C4-2B (cell line): Measurements from ENCODE around the gene MESP1.

ENCODE experiments used
- ZFX ChIP-seq: fragments of 450-650 bp; IDR thresholded peaks from 2 replicates; pipeline ENCODE4 v1.6.1; 2017
- TF ChIP-seq, protein P1 (sequence below): fragments of 450-650 bp; conservative IDR thresholded peaks from 2 replicates; pipeline ENCODE4 v1.5.1; 2017; ENCODE audit warnings: mild to moderate bottlenecking

DNA sequence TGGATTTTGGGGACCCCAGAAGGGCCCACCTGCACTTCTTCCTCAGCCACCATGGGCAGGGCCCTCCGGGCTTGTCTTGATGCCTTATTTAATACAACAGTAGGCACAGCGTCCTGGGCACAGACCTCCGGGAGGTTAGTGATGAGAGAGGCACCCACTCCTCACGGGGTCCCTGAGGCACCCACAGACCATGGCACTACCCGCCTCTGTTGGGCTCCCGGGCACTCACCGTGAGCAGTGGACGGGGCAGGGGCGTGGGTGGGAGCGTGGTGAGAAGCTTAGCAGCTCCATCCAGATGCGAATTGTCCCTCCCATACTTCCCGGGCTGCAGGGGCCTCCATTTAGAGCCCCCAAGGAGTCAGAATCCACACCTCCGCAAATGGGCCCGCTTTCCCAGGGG is 24.8 kb upstream of the MESP1 start:
- TF ChIP-seq, protein P1, sequence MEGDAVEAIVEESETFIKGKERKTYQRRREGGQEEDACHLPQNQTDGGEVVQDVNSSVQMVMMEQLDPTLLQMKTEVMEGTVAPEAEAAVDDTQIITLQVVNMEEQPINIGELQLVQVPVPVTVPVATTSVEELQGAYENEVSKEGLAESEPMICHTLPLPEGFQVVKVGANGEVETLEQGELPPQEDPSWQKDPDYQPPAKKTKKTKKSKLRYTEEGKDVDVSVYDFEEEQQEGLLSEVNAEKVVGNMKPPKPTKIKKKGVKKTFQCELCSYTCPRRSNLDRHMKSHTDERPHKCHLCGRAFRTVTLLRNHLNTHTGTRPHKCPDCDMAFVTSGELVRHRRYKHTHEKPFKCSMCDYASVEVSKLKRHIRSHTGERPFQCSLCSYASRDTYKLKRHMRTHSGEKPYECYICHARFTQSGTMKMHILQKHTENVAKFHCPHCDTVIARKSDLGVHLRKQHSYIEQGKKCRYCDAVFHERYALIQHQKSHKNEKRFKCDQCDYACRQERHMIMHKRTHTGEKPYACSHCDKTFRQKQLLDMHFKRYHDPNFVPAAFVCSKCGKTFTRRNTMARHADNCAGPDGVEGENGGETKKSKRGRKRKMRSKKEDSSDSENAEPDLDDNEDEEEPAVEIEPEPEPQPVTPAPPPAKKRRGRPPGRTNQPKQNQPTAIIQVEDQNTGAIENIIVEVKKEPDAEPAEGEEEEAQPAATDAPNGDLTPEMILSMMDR = no peak
- no peak for TF ChIP-seq ZFX
